LNCAP (cell line): ENCODE measurements around the gene LCK.

Experiments
- CTCF ChIP-seq: fragments of 450-650 bp; IDR thresholded peaks from 2 replicates; pipeline ENCODE4 v1.5.1; 2017; ENCODE audit warnings: mild to moderate bottlenecking

LCK gene

GRCh38 chr1:32228771-32229170 lies 22.3 kb upstream of the LCK start:
- no peak for TF ChIP-seq CTCF

- TF ChIP-seq CTCF = no peak
Observed at GRCh38 chr1:32231843-32232432, 19.1 kb upstream of the LCK start.

GRCh38 chr1:32232558-32233304 lies 18.3 kb upstream of the LCK start:
- no peak for TF ChIP-seq CTCF

GRCh38 chr1:32234792-32235191 lies 16.3 kb upstream of the LCK start:
- TF ChIP-seq CTCF = no peak

GRCh38 chr1:32239337-32239736 lies 11.7 kb upstream of the LCK start:
- TF ChIP-seq CTCF = no peak

- TF ChIP-seq CTCF = no peak
Observed at GRCh38 chr1:32239790-32240139, 11.3 kb upstream of the LCK start.

- TF ChIP-seq CTCF = no peak; the same call in 1 of the 2 replicates
Observed at GRCh38 chr1:32240140-32240951, 10.7 kb upstream of the LCK start.
